GM18951 (cell line): Measurements from ENCODE around the gene TNFAIP2.
"Not testable (repeated sequence)": the region's sequence is repeated elsewhere in the genome, so short reads cannot be mapped to it uniquely, and the experiment has no call there.

Experiments
- POLR2A ChIP-seq: IDR thresholded peaks from 4 replicates; pipeline ENCODE4 v1.6.1; 2011; ENCODE audit warnings: mild to moderate bottlenecking; ENCODE audit not compliant: insufficient read length, insufficient read depth; ENCODE audit errors: extremely low read depth
- in situ Hi-C: fragments of 300-500 bp; cut with MboI; formaldehyde crosslinking; loops from one replicate; pipeline ENCODE4 v1.12.0; 2022; ENCODE audit warnings: low sequenced_read_pairs, mixed read lengths, inconsistent platforms; ENCODE audit not compliant: unreplicated experiment

TNFAIP2 gene

DNA sequence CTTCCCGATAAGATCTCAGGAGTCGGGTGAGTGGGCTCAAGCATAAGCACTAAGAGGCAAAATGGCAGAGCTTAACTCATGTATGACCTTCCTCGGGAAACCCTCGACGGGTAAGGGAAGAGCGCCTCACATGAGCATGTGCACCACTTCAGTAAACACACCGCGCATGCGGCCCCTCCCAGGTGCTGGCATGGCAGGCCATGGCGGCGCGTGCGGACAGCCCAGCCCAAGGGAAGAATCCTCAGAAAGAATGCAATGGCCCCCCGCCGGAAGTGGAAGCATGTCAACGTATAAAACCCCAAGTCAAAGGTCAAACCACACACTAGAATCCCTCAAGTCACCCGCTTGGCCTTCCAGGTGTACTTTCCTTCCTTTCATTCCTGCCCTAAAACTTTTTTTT is 6.6 kb upstream of the TNFAIP2 start:
- in situ Hi-C loops: no loop called here
- no peak for TF ChIP-seq POLR2A

DNA sequence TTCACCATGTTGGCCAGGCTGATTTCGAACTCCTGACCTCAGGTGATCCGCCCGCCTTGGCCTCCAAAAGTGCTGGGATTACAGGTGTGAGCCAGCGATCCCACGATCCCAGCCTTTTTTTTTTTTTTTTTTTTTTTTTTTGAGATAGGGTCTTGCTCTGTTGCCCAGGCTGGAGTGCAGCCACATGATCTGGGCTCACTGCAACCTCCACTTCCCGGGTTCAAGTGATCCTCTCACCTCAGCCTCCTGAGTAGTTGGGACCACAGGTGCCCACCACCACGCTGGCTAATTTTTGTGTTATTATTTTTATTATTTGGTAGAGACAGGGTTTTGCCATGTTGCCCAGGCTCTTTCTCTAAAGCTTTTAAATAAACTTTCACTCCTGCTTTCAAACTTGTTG is 5.8 kb upstream of the TNFAIP2 start:
- in situ Hi-C loops: not testable (repeated sequence)

DNA sequence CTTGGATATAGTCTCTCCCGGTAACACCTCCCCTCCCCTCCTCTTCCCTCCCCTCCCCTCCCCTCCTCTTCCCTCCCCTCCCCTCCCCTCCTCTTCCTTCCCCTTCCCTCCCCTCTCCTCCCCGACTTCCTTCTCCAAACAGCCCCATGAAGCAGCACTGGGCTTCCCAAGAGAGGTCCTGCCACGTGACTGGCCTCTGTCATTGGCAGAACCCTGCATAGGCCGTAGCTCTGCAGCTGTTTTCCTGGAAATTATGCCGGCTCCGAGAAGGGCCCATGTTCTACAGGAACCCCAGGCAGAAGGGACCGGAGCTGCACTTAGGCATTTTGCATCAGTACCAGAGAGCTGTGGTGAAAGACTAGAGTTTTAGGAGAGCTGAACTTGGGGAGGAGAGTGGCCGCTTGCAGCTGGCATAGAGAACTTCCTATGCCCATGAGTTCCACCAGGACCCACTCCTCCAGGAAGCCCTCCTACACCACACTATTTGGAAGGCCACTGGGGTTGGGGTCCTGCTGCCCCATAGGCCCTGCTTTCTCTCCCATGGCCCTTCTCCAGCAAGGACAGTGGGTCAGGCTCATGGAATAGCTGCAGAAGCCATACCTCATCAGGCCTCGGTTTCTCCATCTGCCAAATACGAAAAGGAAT is 5.1 kb upstream of the TNFAIP2 start:
- in situ Hi-C loops: no loop called here
- TF ChIP-seq POLR2A: no peak

DNA sequence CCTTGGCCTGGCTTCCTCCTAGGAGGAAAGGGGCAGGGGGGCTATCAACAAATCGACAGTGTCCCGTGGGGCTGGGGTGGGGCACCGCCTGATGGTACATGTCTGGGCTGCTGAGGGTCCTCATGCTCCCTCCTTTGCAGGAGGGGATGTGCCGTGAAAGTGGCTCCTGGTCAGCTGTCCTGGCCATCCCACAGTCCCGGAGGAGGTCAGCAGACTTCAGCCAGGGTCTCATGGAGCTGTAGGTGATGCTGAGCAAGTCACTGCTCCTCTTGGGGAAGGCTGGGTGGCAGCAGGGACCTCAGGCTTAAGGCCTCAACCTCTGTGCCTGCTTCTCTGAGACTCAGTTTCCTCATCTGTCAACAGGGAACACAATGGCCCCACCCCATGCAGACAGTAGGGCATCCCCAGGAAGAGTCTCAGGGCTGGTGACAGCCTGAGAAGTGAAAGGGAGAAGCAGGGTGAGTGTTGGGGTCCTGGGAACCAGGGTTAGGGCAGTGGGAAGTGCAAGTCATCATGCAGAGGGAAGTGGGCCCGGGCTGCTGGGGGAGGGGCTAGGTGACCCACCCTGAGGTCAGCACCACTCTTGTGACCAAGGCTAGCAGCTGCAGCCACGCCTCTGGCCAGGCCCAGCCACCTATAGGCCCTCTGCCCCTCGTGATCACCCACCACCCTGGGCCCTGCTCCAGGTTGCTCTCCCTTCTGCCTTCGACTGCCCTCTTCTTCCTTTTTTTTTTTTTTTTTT is 4.4 kb upstream of the TNFAIP2 start:
- TF ChIP-seq POLR2A: no peak

DNA sequence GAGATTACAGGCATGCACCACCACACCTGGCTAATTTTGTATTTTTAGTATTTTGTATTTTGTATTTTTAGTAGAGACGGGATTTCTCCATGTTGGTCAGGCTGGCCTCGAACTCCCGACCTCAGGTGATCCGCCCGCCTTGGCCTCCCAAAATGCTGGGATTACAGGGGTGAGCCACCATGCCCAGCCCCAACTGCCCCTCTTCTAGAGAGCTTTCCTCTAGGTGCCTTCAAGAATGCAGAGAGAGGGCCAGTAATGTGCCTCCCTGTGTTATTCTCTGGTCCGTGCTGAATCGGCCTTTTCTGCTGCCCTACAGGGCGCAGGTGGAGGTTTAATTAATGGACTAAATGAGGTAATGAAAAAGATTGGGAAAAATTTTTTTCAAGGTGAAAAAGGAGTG is 3.7 kb upstream of the TNFAIP2 start:
- in situ Hi-C loops: not testable (repeated sequence)

More for the DNA sequence above, 4.4 kb upstream of the TNFAIP2 start:
- in situ Hi-C loops: no loop called here

DNA sequence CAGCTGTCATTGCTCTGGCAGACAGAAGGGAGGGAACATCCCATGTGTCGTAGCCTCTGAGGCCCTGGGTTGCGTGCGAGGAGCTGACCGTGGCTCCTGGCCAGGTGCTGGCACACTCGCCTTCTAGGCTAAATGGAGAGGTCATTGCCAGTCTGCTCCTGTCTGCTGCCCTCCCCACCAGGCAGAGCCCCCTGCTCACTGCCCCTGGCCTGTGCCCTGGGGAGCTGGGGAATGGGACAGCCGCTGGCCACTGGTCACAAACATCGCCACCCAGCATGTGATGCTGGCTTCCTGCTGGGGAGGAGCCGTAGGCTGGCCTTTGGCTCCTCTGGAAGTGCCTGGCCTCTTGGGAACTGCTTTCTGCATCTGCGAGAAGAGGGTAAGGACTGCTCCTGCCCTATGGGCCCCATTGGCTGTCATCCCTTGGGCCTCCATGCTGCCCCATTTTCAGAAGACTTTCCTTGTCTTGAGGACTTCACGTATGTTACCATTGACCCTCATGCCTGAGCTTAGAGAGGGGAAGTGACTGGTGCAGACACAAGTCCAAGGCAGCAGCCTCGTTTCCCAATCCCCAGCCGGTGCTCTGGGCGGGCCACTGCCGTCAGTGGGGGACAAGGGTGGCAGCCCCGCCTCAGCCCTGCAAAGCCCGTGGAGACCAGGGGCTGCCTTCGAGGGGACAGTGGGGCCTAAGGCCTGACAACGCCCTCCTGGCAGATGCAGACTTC is 2.0 kb upstream of the TNFAIP2 start:
- no peak for TF ChIP-seq POLR2A
- in situ Hi-C loops: no loop called here

DNA sequence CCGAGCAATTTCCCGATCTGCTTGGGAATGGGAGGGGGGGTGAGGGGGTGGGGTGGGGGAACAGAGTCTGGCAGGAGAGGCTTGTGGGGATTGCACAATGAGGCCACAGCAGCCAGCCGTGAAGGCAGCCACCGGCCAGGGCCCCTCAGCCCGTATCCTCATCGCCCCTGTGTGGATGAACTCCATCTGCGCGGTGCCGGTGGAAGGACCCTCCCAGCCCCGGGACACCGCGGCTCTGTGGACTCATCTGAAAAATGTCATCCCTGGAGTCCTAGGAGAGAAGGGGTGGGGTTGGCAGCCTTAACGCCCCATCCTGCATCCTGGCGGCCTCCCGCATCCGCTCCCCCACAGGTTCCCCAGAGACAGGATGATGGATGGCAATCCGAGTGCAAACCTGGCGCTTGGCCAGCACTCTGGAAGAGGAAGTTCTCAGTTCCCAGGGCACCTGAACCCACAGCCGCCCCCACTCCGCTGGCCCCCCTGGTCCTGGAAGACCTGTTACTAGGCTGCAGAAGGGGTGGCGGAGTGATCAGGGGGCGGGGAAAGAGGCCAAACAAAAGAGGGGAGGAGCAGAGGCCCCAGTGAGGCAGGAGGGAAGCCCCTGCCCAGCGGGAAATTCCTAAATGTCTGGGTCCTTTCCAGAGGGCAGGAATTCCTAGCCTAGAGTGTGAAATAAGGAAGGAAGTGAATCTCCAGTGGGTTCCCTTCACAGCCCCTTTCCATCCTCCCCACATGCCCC is 1.2 kb upstream of the TNFAIP2 start:
- in situ Hi-C loops: no loop called here
- TF ChIP-seq POLR2A: no peak

DNA sequence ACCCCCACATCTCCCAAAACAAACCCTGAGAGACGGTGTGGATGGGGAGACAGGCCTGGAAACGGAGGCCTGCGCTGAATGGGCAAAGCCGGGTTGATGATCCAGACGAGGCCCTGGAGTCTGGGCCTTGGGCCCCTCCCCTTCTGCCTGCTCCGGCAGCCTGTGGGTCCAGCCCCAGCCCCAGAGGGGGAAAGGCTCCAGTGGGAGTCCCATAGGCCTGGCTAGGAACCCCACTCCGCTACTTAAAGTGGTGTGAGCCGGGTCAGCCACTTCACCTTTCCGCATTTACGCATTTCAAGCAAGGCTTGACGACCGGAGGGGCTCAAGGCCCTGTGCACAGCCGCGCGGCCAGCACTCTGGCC is 695 bp upstream of the TNFAIP2 start:
- in situ Hi-C loops: no loop called here
- TF ChIP-seq POLR2A: no peak

DNA sequence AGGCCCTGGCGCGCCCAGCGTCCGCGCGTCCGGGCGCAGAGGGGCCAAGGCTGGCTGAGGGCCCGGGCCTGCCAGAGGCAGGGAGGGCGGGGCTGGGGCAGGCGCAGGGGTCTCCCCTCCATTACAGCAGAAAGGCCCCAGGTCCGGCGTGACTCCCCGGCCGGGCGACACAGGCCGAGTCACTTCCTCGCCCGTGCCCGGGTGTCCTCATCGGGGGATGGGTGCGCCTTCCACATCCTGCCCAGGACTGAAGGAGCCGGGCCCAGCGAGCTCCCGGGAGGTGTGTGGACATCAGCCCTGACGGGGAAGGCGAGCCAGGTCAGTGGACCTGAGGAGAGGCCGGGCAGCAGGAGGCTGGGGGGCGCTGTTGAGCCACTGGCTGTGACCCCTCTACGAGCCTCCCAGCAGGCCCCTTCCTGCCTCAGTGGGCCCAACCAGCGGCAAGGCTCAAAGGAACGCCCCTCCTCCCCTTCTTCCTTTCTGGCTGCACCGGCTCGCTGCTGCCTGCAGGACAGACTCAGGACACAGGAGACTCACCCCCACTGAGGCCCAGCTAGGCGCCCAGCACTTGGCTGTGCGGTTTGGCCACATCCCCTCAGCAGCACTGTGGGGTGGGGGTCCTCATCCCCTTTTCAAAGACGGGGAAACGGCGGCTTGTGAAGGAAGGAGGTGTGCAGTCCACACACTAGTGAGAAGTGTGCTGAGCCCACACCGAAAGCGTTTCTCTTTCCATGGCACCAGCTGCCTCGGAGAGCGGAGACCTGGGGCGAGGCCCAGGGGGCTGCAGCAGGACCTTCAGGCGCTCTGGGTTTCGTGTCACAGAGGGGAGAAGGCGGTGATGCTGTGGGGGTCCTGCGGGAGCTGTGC is 606 bp downstream of the TNFAIP2 start:
- in situ Hi-C loops: no loop called here

DNA sequence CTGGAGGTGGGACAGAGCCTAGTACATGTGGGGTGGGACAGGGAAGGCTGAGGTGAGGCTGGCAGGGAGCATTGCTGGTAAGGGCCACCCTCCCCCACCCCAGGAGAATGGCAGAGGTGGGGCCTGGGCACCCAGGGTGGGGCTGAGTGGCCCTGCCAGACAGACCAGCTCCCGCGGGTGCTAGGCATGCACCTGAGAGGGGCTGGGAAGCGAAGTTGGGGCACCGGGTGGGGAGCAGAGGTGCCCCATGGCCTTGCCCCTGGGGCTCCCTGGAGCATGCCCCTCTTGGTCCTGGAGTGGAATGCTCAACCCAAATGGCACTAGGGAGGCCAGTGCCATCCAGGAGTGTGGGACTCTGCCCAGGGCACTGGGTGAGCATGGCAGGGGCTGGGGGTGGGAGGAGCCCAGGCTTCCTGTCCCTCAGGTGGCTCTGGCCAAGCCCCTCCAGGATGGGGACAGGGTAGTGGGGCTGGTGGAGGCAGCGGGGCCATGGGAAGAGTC is 1.3 kb downstream of the TNFAIP2 start:
- TF ChIP-seq POLR2A: no peak
- in situ Hi-C loops: no loop called here

More for the DNA sequence above, 606 bp downstream of the TNFAIP2 start:
- TF ChIP-seq POLR2A: no peak

DNA sequence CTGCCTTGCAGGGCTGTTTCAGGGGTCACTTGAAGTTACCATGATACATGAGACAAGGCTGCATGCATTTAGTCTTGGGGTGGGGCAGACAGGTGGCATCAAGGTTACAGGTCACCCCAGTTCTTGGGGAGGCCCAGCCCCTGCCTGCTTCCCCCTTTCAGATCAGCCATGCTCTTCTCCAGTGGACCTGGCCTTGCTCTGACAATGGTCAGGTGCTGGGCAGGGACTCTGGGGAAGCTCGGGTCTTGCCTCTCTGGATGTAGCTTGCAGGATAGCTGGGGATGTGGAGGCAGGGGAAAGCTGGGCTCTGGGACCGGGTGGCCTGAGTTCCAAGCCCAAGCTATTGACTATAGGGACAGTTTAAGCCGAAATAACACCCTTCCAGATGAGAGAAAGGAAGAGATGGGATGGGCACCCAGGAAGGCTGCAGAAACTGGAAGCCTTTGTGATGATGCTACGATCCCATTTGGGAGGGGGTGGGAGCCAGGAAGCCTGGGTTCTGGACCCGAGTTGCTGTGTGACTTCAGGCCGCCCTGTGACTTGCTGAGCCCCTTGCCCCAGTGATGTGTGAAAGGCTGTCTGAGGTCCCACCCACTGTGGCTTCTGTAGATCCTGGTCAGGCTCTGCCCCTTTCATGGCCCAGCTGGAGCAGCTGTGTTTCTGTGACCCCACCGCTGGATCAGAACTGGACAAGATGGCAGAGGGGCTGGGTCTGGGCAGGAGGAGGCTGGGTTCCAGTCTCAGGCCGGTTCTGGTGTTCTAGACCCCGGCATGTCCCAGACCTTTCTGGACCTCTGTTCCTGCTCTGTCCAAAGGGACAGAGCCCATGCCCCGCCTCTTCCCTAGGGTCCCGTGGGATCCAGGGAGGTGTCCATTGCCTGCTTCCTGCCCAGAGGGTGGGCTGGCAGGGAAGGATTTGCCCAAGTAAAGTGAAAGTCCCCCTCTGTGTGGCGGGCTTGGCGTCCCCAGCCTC is 2.1 kb downstream of the TNFAIP2 start:
- in situ Hi-C loops: no loop called here
- no peak for TF ChIP-seq POLR2A

DNA sequence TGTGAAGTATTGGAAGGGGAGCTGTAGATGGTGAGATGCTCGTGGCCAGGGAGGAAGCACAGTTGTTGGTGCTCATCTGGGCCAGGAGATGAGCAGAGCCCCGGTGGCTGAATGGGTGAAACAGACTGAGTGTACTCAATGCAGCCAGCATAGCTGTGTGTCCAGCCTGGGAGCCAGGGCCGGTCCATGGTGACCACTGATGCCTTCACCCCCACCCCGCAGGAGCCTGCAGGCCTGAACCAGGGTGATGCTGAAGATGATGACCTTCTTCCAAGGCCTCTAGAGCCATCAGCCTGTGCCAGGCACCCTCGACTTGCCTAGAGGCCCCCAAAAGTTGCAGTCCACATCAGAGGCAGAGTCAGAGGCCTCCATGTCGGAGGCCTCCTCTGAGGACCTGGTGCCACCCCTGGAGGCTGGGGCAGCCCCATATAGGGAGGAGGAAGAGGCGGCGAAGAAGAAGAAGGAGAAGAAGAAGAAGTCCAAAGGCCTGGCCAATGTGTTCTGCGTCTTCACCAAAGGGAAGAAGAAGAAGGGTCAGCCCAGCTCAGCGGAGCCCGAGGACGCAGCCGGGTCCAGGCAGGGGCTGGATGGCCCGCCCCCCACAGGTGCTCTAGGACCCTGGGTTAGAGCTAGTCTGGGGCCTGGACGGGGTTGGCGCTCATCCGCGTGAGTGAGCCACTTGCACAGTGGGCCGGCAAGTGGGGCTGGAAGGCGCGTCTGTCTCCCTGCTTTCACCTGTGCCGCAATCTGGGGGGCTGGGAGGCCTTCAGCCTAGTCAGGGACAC is 3.0 kb downstream of the TNFAIP2 start:
- in situ Hi-C loops: no loop called here
- TF ChIP-seq POLR2A: no peak
